HepG2 (cell line): Measurements from ENCODE around the gene AGAP1. TPM values are rescaled to one million over a fixed set of nuclear protein-coding genes. Genes with fewer than 3 reads are reported as not detected.

ENCODE experiments used
- ATAC-seq: fragments of 200-7000 bp; cut with Tn5 transposase; 3 replicates; pipeline ENCODE4 v1.9.1; 2020; ENCODE audit warnings: mild to moderate bottlenecking, moderate library complexity
- BruUV-seq: library from RNA; stranded (reverse); fragments of 400-500 nt; replicated peaks from 2 replicates; lab custom pipeline; 2021; lab: Mats Ljungman, UMichigan
- CTCF ChIA-PET: fragments of 300-600 bp; formaldehyde crosslinking; extraction: SDS; loops from one replicate; lab custom pipeline; 2021; ENCODE audit warnings: low total read pairs, inconsistent platforms, low intra/inter-chr PET ratio; lab: Yijun Ruan, JAX
- POLR2A ChIA-PET: fragments of 350-600 bp; sonication (Branson Sonifier 250); formaldehyde crosslinking; loops from one replicate; lab custom pipeline; 2020; ENCODE audit warnings: antibody characterized with exemption, inconsistent platforms; lab: Yijun Ruan, JAX
- DNase-seq: peaks from one replicate; pipeline ENCODE4 v3.0.0-alpha.2; 2015; ENCODE audit warnings: low spot score
- FAIRE-seq: peaks from 3 replicates; lab custom pipeline; 2011; peaks lifted over from hg19 to GRCh38; lab: Jason Lieb, UNC
- H2AFZ ChIP-seq: one replicate; pipeline ENCODE4 v1.6.1; 2011; ENCODE audit warnings: low read length, inconsistent platforms
- H3K27ac ChIP-seq: fragments of 300-600 bp; 3 replicates; pipeline ENCODE4 v1.8.0; 2011; ENCODE audit warnings: mixed run types, mild to moderate bottlenecking, mixed read lengths, low read length, inconsistent platforms; ENCODE audit not compliant: insufficient read depth; ENCODE audit errors: extremely low read length
- H3K27me3 ChIP-seq, 2 experiments: fragments of 200-600 bp in 1 of 2; 2 replicates in 1 of 2; 3 replicates in 1 of 2; pipeline versions ENCODE4 v1.6.0 to v1.8.0; 2011; ENCODE audit warnings: low read length in 2 of 2, mild to moderate bottlenecking in 2 of 2, moderate library complexity in 2 of 2, inconsistent platforms in 1 of 2; ENCODE audit not compliant: insufficient read depth in 2 of 2, control insufficient read depth in 1 of 2
- H3K36me3 ChIP-seq, 2 experiments: fragments of 200-600 bp in 1 of 2; replicated peaks in 1 of 2; 2 replicates in 1 of 2; 3 replicates in 1 of 2; pipeline versions ENCODE4 v1.5.1 to v1.8.0; 2011; ENCODE audit warnings: low read length in 2 of 2, inconsistent platforms in 1 of 2; ENCODE audit not compliant: insufficient read depth in 2 of 2, control insufficient read depth in 1 of 2
- H3K4me1 ChIP-seq: 2 replicates; pipeline ENCODE4 v1.5.1; 2012; ENCODE audit warnings: low read length, inconsistent platforms; ENCODE audit not compliant: insufficient read depth
- H3K4me2 ChIP-seq: 2 replicates; pipeline ENCODE4 v1.6.0; 2011; ENCODE audit warnings: low read depth, low read length, inconsistent platforms
- H3K4me3 ChIP-seq, 3 experiments: fragments of 200-600 bp in 1 of 3; sonication (generic), shearing (Covaris generic) in 1 of 3; replicated peaks in 1 of 3; 2 replicates each; pipeline ENCODE4 v1.5.1; 2011 to 2016; ENCODE audit warnings: low read length in 3 of 3, inconsistent platforms in 2 of 3, low read depth in 2 of 3, mild to moderate bottlenecking in 2 of 3, control low read depth in 1 of 3, mixed read lengths in 1 of 3; ENCODE audit not compliant: insufficient read depth in 1 of 3
- H3K79me2 ChIP-seq: one replicate; pipeline ENCODE4 v1.6.1; 2011; ENCODE audit warnings: low read length, inconsistent platforms; ENCODE audit not compliant: insufficient read depth
- H3K9ac ChIP-seq: 2 replicates; pipeline ENCODE4 v1.6.0; 2011; ENCODE audit warnings: mild to moderate bottlenecking, low read depth, low read length, inconsistent platforms; ENCODE audit not compliant: insufficient read depth
- H3K9me3 ChIP-seq: 2 replicates; pipeline ENCODE4 v1.5.1; 2012; ENCODE audit warnings: mild to moderate bottlenecking, low read length
- H4K20me1 ChIP-seq: 2 replicates; pipeline ENCODE4 v1.6.0; 2011; ENCODE audit warnings: inconsistent platforms, mild to moderate bottlenecking, low read length, moderate library complexity; ENCODE audit not compliant: insufficient read depth
- DZIP1 ChIP-seq: sonication (generic); formaldehyde crosslinking; IDR thresholded peaks from 2 replicates; pipeline ENCODE4 v1.5.0; 2020; ENCODE audit warnings: mild to moderate bottlenecking, missing genetic modification reagents
- FIP1L1 ChIP-seq: fragments of 200-400 bp; formaldehyde crosslinking; IDR thresholded peaks from 2 replicates; pipeline ENCODE4 v1.6.1; 2018; ENCODE audit warnings: low read depth, mild to moderate bottlenecking, low read length, moderate library complexity, borderline replicate concordance; ENCODE audit not compliant: insufficient read depth
- REXO4 ChIP-seq: sonication (generic); formaldehyde crosslinking; IDR thresholded peaks from 2 replicates; pipeline ENCODE4 v1.8.0; 2022; ENCODE audit warnings: missing genetic modification reagents, mild to moderate bottlenecking, borderline replicate concordance
- TRIM24 ChIP-seq: sonication (generic); formaldehyde crosslinking; IDR thresholded peaks from 2 replicates; pipeline ENCODE4 v1.8.0; 2022; ENCODE audit warnings: mild to moderate bottlenecking, missing genetic modification reagents
- ZBTB8A ChIP-seq: sonication (generic); formaldehyde crosslinking; IDR thresholded peaks from 2 replicates; pipeline ENCODE4 v1.4.0; 2020; ENCODE audit warnings: mild to moderate bottlenecking, low read depth, missing genetic modification reagents, borderline replicate concordance
- ZFP1 ChIP-seq: IDR thresholded peaks from 2 replicates; pipeline ENCODE4 v1.6.1; 2016
- ZNF18 ChIP-seq: sonication (generic); formaldehyde crosslinking; IDR thresholded peaks from 2 replicates; pipeline ENCODE4 v1.8.0; 2022; ENCODE audit warnings: mild to moderate bottlenecking, missing genetic modification reagents; ENCODE audit not compliant: insufficient replicate concordance
- ZNF570 ChIP-seq: sonication (generic); formaldehyde crosslinking; IDR thresholded peaks from 2 replicates; pipeline ENCODE4 v1.4.0; 2020; ENCODE audit warnings: mild to moderate bottlenecking, missing genetic modification reagents, borderline replicate concordance
- ZNF775 ChIP-seq: sonication (generic); formaldehyde crosslinking; IDR thresholded peaks from 2 replicates; pipeline ENCODE4 v1.4.0; 2020; ENCODE audit warnings: missing genetic modification reagents, mild to moderate bottlenecking, moderate library complexity, borderline replicate concordance
- ZNF792 ChIP-seq: IDR thresholded peaks from 2 replicates; pipeline ENCODE4 v1.6.1; 2016
- WGBS: methylation state at CpG from one replicate; pipeline ENCODE4 v1.1.6; 2017; ENCODE audit warnings: low lambda C conversion rate; 5-methylcytosine and 5-hydroxymethylcytosine counted together
- in situ Hi-C: cut with HindIII; loops from 2 replicates; pipeline ENCODE4 v1.10.0; 2017; ENCODE audit warnings: low pct_unique_long_range_greater_than_20kb; ENCODE audit not compliant: extremely low pct_ligation_motif_present
- intact Hi-C: fragments of 100-400 bp; cut with micrococcal nuclease; formaldehyde crosslinking; loops from one replicate; pipeline ENCODE4 v1.10.0; 2022; ENCODE audit not compliant: unreplicated experiment
- polyA plus RNA-seq, 8 experiments: library from polyadenylated mRNA; depleted of rRNA in 3 of 8; stranded (reverse) in 7 of 8; unstranded in 1 of 8; fragments of >200 nt; fragmentation: Illumina TruSeq in 4 of 8; extraction: Trizol in 4 of 8; gene quantifications; 2 replicates each; pipeline versions ENCODE4 v1.2.1 to v1.2.3, GENCODE V29; 2011 to 2016; ENCODE audit warnings: low read depth in 4 of 8, missing spikeins in 1 of 8, mixed read lengths in 1 of 8; ENCODE audit not compliant: insufficient read depth in 1 of 8
- total RNA-seq, 5 experiments: library from RNA; depleted of rRNA; stranded (reverse); fragments of >200 nt; fragmentation: Illumina TruSeq; extraction: Trizol; gene quantifications; 2 replicates each; pipeline ENCODE4 v1.2.3, GENCODE V29; 2016; ENCODE audit warnings: low read depth in 1 of 5

AGAP1 gene
- total and polyA plus RNA-seq, 2 of the 13 experiments (the other 11 are each of a cell fraction or from before 2014, with no cell fraction given) = 21.2 to 32.7 TPM

- H3K4me3 ChIP-seq = no peak overlapping the region
- H3K27me3 ChIP-seq = no peaks in the 10 kb centered on the region
These were observed 495.7 kb downstream of the AGAP1 start for GRCh38 chr2:235989591-235989990.

More at GRCh38 chr2:235989591-235989990, 495.7 kb downstream of the AGAP1 start:
- in situ Hi-C loops = no loop called here
- no TSS peak for BruUV-seq
- Histone ChIP-seq H3K9ac (no peak overlapping the region), H3K9me3 (no peaks in the 10 kb centered on the region), H3K4me2 (no peak overlapping the region), H3K4me1 (no peaks in the 10 kb centered on the region), H3K36me3 (peaks cover 2 to 10% of the 10 kb centered on the region in 2 experiments; a peak in 2 of 5 replicates), H3K27ac (no peak overlapping the region), H3K79me2 (no peaks in the 10 kb centered on the region), H4K20me1 (no peaks in the 10 kb centered on the region), H2AFZ (no peak overlapping the region)
- intact Hi-C loops = loop anchor here (10.0 kb wide), 1 partner anchor 105 kb away; no protein-coding TSS in a partner anchor
- DNase-seq (no peak), FAIRE-seq (no peak), ATAC-seq (no peak)
- no peak for TF ChIP-seq ZNF792 (CRISPR knock-in tag)
- TF ChIP-seq FIP1L1 = no peak
- TF ChIP-seq ZBTB8A = no peak
- TF ChIP-seq ZFP1 = no peak
- no peak for TF ChIP-seq ZNF18 (CRISPR knock-in tag)
- no peak for TF ChIP-seq TRIM24
- no peak for TF ChIP-seq REXO4 (CRISPR knock-in tag)
- TF ChIP-seq DZIP1 (CRISPR knock-in tag) = no peak
- TF ChIP-seq ZNF775 (CRISPR knock-in tag) = no peak
- no peak for TF ChIP-seq ZNF570 (CRISPR knock-in tag)
- WGBS = 99% methylated on average over 10 of the region's 10 CpGs
- ChIA-PET POLR2A (no interaction called here), CTCF (no interaction called here)
